ENCODE measurements around the gene ZNF565.
A peak's percentile ranks its signal among the peaks of the same experiment; 100 is the strongest.
"Not testable (repeated sequence)": the region's sequence is repeated elsewhere in the genome, so short reads cannot be mapped to it uniquely, and the experiment has no call there.

The ZNF565 gene

GRCh38 chr19:36214386-36215275 lies at the start of gene ZNF565, which contains the start of gene ZNF146:
TSS of gene ZNF565 (minus strand) at chr19:36214665. CDS start at chr19:36201985, 12,680 bp downstream.
TSS of gene ZNF146 (plus strand) at chr19:36215106. CDS start at chr19:36236441, 21,335 bp downstream.
- peak; percentile 93 for DNase-seq

DNA sequence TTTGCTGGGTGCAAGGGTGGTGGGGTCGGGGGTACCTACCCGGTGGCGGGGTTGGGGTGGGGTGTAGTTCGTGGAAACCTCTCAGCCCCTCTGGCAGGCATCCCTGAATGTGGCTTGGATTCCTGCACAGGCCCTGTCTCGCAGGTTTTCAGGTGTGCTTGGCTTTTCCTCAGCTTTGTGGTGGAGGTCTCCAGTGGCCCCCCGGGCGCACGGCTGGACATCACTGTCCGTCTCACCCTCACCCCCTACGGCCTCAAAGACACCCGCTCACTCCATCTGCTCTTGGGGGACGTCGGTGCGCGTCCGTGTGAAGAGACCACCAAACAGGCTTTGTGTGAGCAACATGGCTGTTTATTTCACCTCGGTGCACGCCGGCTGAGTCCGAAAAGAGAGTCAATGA lies 44.7 kb upstream of the ZNF565 start:
- DNase-seq, result no peak

GRCh38 chr19:36258028-36258875 lies 43.8 kb upstream of the ZNF565 start:
- DNase-seq, result no peak

DNA sequence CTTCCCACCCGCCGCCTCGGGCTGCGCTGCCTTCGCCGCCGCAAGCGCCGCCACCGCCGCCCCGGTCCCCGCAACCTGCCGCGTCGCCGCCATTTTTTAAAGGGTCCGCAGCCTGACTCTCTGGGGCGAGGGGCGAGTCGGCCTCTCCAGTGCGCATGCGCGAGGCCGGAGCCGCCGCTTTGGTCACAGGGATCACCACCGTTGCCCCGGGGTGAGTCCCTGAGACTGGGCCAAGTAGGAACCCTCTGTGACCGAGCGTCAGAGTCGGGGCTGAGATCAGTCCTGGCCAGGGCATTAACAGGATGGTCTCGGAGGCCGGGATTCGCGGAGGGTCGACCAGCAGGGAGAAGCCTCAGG lies 43.0 kb upstream of the ZNF565 start:
- DNase-seq, result no peak

DNA sequence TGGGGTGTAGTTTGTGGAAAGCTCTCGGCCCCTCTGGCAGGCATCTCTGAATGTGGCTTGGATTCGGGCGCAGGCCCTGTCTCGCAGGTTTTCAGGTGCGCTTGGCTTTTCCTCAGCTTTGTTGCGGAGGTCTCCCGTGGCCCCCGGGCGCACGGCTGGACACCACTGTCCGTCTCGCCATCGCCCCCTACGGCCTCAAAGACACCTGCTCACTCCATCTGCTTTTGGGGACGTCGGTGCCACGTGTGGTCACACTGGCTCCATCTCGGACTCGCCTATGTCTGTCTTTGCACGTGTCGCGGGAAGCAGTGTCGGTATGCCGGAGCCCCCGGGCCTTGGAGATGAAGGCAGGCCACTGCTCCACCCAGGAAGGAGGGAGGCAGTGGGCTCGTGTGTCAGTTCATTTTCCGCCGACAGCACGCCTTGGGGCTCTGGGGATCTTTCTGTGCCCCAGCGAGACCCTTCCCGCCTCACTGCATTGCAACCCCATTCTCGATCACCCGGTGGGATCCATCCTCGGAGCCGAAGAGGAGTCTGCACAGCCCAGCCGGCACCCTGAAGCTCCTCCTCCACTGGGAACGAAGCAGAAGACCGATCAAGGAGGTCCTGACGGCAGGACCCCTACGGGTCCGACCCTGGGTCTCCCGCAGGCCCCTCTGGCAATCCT lies 42.5 kb upstream of the ZNF565 start:
- no peak for DNase-seq

- DNase-seq, result no peak
Observed at GRCh38 chr19:36256064-36256463, 41.6 kb upstream of the ZNF565 start.

GRCh38 chr19:36255316-36255715 lies 40.9 kb upstream of the ZNF565 start:
- DNase-seq, result no peak

- no peak for DNase-seq
Observed at GRCh38 chr19:36254848-36255247, 40.4 kb upstream of the ZNF565 start.

DNA sequence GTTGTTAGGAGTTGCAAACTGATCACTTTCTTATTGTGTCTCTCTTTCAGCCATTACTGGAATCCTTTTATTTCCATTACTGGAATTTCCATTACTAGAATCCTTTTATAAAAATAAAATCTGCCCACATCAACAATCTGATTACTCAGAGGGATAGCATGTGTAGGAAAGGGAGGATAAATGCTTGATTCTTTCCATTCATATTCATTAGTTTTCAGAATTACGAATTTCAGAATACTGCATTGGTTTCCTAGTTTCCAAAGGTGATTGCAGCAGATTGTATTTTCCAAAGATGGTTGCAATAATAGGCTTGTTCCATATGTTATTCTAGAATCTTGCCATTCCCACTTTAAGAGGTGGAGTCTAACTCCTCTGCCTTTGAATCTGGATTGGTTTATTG lies 37.6 kb upstream of the ZNF565 start:
- DNase-seq, result no peak

GRCh38 chr19:36246006-36246481 lies 31.6 kb upstream of the ZNF565 start:
- no peak for DNase-seq

GRCh38 chr19:36245210-36246005 lies 30.9 kb upstream of the ZNF565 start:
- no peak for DNase-seq

DNA sequence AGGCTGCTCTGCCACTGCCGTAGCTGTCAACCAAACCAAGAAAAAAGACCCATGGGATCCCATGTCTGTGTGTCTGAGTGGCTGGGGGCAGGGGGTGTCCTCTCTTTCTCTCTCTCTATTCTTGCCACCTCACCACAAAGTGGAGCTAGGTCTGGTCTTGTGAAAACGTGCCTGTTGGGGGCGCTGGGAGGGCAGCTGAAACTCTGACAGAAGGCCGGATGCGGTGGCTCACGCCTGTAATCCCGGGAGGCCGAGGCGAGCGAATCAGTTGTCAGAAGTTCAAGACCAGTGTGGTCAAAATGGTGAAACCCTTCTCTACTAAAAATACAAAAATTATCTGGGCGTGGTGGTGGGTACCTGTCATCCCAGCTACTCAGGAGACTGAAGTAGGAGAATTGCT lies 29.6 kb upstream of the ZNF565 start:
- no peak for DNase-seq

DNA sequence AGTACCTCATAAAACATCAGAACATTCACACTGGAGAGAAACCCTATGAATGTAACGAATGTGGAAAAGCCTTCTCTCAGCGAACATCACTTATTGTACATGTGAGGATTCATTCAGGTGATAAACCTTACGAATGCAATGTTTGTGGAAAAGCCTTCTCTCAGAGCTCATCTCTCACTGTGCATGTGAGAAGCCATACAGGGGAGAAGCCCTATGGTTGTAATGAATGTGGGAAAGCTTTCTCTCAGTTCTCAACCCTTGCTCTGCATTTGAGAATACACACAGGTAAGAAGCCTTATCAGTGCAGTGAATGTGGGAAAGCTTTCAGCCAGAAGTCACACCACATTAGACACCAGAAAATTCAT lies 22.5 kb upstream of the ZNF565 start:
- no peak for DNase-seq

DNA sequence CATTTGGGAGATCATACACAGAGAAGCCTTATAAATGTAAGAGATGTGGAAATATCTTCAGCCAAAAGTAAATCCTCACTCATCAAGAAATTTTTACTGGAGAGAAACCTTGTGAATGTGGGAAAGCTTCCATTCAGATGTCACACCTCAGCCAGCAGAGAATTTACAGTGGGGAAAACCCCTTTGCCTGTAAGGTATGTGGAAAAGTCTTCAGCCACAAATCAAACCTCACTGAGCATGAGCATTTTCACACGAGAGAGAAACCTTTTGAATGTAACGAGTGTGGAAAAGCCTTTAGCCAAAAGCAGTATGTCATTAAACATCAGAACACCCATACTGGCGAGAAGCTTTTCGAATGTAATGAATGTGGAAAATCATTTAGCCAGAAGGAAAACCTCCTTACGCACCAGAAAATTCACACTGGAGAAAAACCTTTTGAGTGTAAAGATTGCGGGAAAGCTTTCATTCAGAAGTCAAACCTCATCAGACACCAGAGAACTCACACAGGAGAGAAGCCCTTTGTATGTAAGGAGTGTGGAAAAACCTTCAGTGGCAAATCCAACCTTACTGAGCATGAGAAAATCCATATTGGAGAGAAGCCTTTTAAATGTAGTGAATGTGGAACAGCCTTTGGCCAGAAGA lies 22.0 kb upstream of the ZNF565 start:
- no peak for DNase-seq

- not testable (repeated sequence) for DNase-seq
Observed at GRCh38 chr19:36233626-36234025, 19.2 kb upstream of the ZNF565 start.

GRCh38 chr19:36225219-36225892 lies 10.9 kb upstream of the ZNF565 start:
- peak; percentile 4 for DNase-seq

GRCh38 chr19:36222503-36222902 lies 8.0 kb upstream of the ZNF565 start:
- no peak for DNase-seq

DNA sequence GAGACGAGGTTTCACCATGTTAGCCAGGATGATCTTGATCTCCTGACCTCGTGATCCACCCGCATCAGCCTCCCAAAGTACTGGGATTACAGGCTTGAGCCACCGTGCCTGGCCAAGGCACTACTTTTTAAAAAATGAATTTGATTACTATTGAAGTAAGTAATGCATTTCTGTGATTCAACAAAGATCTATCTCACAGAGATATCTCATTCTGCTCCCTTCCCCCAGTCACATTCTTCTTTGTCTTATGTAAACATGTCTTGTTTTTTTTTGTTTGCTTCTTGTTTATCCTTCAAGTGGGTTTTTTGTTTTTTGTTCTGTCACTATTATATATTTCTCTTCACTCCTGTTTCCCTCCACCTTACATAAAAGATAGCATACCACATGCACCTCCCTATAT lies 7.0 kb upstream of the ZNF565 start:
- no peak for DNase-seq

DNA sequence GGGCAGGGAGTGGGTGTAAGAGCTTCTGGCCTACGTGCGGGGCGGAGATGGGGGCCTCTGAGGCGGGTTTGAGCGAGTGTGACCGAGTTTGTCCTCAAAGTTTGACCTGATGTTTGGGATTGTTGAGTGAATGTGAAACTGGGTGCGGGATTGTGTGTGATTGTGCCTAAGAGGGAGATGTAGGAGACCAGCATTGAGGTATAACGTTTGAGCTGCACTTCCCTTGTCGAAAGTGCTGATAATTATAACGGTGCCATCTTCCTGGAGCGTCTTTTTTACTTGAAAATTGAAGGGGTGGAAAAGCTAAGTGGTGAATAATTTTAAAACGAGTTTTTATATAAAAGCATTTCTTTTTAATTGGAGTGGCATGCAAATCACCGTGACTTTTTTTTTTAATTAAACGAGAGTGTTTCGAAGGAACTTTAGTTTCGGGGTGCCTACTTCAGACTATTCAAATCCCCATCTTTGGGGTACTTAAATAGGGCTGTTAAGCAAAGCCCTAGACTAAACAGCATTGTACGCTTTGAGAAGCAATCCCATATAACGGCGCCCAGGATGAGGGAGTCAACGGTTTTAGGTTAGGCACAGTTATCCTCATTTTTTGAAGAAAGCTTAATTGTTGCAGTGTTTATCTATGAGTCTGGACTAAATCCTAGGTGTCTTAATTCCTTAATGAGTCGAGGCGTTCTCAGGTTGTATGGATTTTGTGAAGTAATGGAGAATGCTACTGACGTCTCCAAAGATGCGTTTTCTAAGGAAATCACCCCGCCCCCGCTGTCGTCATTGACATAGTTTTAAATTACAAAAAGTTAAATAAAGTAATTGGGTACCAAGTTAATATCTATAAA lies 1.0 kb upstream of the ZNF565 start:
- DNase-seq, result peak; percentile 9

DNA sequence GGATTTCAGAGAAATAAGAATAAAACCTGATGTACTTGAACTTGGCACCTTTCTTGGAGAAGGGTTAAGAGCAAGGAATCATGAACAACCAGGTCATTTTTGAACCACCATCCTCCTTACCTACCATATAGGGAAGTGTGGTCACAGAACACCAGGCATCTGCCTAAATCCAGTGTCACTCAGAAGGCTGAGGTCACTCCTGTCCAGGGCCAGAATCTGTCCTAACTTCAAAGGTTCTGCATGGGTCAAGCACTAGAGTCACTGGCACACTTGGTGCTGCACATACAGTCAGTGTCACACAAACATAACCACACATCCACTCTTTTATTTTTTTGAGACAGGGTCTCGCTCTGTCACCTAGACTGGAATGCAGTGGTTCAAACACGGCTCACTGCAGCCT lies 1.6 kb downstream of the ZNF565 start:
- no peak for DNase-seq

Measured in amniotic stem cell (primary cell).